D721Med (cell line): Measurements from ENCODE around the gene VWA5B1.

Source experiments
- DNase-seq: peaks from one replicate; pipeline ENCODE4 v3.0.0; 2011; ENCODE audit warnings: low spot score; ENCODE audit not compliant: insufficient read length
- FAIRE-seq: peaks from 2 replicates; lab custom pipeline; 2011; peaks lifted over from hg19 to GRCh38; lab: Jason Lieb, UNC
- CTCF ChIP-seq: IDR thresholded peaks from 2 replicates; pipeline ENCODE4 v1.5.1; 2012; ENCODE audit warnings: mild to moderate bottlenecking, control low read depth; ENCODE audit not compliant: insufficient read depth; ENCODE audit errors: missing control alignments

Gene VWA5B1

DNA sequence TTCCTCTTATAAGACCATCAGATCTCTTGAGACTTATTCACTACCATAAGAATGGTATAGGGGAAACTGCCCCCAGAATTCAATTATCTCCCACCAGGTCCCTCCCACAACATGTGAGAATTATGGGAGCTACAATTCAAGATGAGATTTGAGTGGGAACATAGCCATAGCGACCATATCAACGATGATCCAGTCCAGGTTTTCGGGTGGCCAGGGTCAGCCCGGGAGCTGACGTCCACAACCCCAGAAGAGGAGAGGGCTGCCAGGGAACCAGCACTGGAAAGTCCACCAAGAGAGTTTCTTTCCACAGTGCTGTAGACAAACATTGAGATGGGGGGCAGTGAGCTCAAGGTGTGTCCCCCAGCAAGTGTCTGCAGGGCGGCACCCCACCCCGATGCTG is 88.4 kb downstream of the VWA5B1 start:
- FAIRE-seq (no peak), DNase-seq (no peak)
- no peak for TF ChIP-seq CTCF

- DNase-seq, result no peak
- no peak for FAIRE-seq
- no peak for TF ChIP-seq CTCF
Observed at GRCh38 chr1:20380175-20380574, 89.5 kb downstream of the VWA5B1 start.

DNA sequence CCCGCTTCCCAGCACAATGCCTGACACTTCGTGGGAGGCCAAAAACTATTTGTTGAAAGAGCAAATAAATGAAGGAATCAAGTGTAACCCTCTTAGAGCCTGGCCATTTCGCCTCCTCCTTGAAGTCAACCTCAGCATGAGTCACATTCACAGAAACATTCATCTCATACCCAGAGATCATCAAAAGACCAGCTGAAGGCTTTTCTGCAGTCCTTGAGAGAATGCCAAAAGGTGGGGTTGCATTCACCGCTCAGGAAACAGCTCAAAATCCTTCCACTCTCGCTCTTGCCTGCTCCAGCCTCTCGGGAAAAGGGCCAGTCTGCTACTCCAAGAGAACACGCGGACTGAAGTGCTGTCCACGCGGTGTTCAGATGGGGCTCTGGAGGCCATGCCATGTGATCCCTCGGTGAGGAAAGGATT is 90.0 kb downstream of the VWA5B1 start:
- DNase-seq (no peak), FAIRE-seq (no peak)

GRCh38 chr1:20381045-20381641 is 90.5 kb downstream of the VWA5B1 start:
- no peak for TF ChIP-seq CTCF
- no peak for DNase-seq
- no peak for FAIRE-seq

More for the DNA sequence above, 90.0 kb downstream of the VWA5B1 start:
- TF ChIP-seq CTCF, result no peak

DNA sequence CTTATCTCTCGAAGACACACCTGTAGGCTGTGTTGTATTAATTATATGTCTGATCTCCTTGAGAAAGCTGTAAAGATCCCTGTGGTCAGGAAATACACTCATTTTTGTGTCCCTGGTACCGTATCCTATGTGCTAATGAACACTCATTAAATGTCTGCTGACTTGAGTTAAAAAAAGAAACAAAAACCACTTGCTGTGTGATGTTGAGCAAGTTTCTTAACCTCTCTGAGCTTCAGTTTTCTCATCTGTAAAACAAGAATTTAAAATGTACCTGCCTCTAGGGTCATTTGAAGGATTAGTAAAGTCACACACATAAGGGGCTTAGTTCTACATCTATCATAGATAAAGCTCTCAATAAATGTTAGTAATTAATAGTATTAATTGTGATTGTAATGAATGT is 91.3 kb downstream of the VWA5B1 start:
- TF ChIP-seq CTCF, result no peak
- no peak for FAIRE-seq
- DNase-seq, result no peak

- DNase-seq (no peak), FAIRE-seq (no peak)
- no peak for TF ChIP-seq CTCF
Observed at GRCh38 chr1:20382711-20383110, 92.0 kb downstream of the VWA5B1 start.

DNA sequence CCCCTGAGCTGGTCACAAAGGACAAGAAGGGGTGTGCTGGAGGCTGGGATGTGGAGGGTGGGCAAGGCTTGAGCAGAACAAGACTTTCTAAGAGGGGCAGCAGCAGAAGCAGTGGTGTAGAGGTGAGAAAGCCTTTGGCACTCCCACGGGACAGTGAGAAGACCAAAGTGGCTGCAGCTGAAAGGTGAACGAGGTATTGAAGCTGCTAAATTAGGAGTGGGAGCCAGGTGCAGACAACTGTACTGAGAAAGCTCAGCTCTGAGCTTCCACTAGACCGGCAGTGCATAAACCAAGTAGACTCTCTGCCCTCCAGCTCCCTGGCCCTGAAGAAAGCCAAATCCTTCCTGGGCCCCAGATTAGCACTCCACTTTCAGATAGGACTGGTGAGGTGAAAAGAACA is 93.0 kb downstream of the VWA5B1 start:
- FAIRE-seq, result no peak
- no peak for DNase-seq
- no peak for TF ChIP-seq CTCF
